ENCODE data around the gene PKIB.

- no peak for TF ChIP-seq CTCF (conservative IDR thresholded peaks at IDR 0.05; ENCODE audit: low read depth, low read length)
- TF ChIP-seq EZH2phosphoT487 (IDR thresholded peaks at IDR 0.05; ENCODE audit: borderline replicate concordance, low read length), result no peak
- no peak for TF ChIP-seq EZH2 (IDR thresholded peaks at IDR 0.05; ENCODE audit: low read length, unreplicated experiment)
Measured at GRCh38 chr6:122746688-122747087, 136.5 kb downstream of the PKIB start.
